H9 (cell line): ENCODE data around the gene PDE7B. TPM values are rescaled to one million over a fixed set of nuclear protein-coding genes. Genes with fewer than 3 reads are reported as not detected.

Experiments
- DNase-seq: peaks from one replicate; pipeline ENCODE4 v3.0.0-alpha.2; 2017
- H2AFZ ChIP-seq: one replicate; pipeline ENCODE4 v1.6.1; 2013; ENCODE audit warnings: mild to moderate bottlenecking, low read length, control low read depth, moderate library complexity
- H2AK5ac ChIP-seq: 2 replicates; pipeline ENCODE4 v1.6.1; 2013; ENCODE audit warnings: low read length, control low read depth, mixed read lengths; ENCODE audit not compliant: insufficient read length
- H2BK120ac ChIP-seq: one replicate; pipeline ENCODE4 v1.6.1; 2013; ENCODE audit warnings: low read depth, mild to moderate bottlenecking, low read length, control low read depth, inconsistent platforms; ENCODE audit not compliant: poor library complexity, severe bottlenecking
- H2BK12ac ChIP-seq: 2 replicates; pipeline ENCODE4 v1.6.1; 2013; ENCODE audit warnings: low read length, control low read depth, mixed read lengths, low read depth; ENCODE audit not compliant: insufficient read length
- H2BK15ac ChIP-seq: 2 replicates; pipeline ENCODE4 v1.6.1; 2013; ENCODE audit warnings: low read depth, low read length, control low read depth
- H2BK20ac ChIP-seq: one replicate; pipeline ENCODE4 v1.6.1; 2013; ENCODE audit warnings: low read depth, mild to moderate bottlenecking, low read length, control low read depth, inconsistent platforms; ENCODE audit not compliant: poor library complexity, severe bottlenecking
- H2BK5ac ChIP-seq: 2 replicates; pipeline ENCODE4 v1.6.1; 2013; ENCODE audit warnings: low read length, control low read depth, mixed read lengths; ENCODE audit not compliant: insufficient read length
- H3K14ac ChIP-seq: 2 replicates; pipeline ENCODE4 v1.6.1; 2013; ENCODE audit warnings: low read length, control low read depth; ENCODE audit not compliant: insufficient read depth
- H3K18ac ChIP-seq: 2 replicates; pipeline ENCODE4 v1.6.1; 2013; ENCODE audit warnings: low read depth, mild to moderate bottlenecking, mixed read lengths, low read length, control low read depth; ENCODE audit not compliant: insufficient read length
- H3K23ac ChIP-seq: 2 replicates; pipeline ENCODE4 v1.6.1; 2013; ENCODE audit warnings: low read length, control low read depth, mixed read lengths, low read depth; ENCODE audit not compliant: insufficient read length
- H3K23me2 ChIP-seq: 2 replicates; pipeline ENCODE4 v1.6.1; 2013; ENCODE audit warnings: low read depth, mild to moderate bottlenecking, mixed read lengths, low read length, control low read depth; ENCODE audit not compliant: insufficient read length, poor library complexity, severe bottlenecking
- H3K27ac ChIP-seq: 2 replicates; pipeline ENCODE4 v1.5.1; 2013; ENCODE audit warnings: low read length, control low read depth, mixed read lengths, low read depth; ENCODE audit not compliant: insufficient read length
- H3K27me3 ChIP-seq: 2 replicates; pipeline ENCODE4 v1.6.1; 2013; ENCODE audit warnings: low read length, control low read depth, inconsistent platforms; ENCODE audit not compliant: insufficient read depth
- H3K4ac ChIP-seq: 2 replicates; pipeline ENCODE4 v1.6.1; 2013; ENCODE audit warnings: low read depth, mild to moderate bottlenecking, control low read depth, inconsistent platforms, low read length, moderate library complexity
- H3K4me1 ChIP-seq: 2 replicates; pipeline ENCODE4 v1.6.1; 2013; ENCODE audit warnings: low read length, control low read depth, inconsistent platforms; ENCODE audit not compliant: insufficient read depth
- H3K4me2 ChIP-seq: 2 replicates; pipeline ENCODE4 v1.6.1; 2013; ENCODE audit warnings: low read length, control low read depth, mixed read lengths; ENCODE audit not compliant: insufficient read length, insufficient read depth
- H3K56ac ChIP-seq: 2 replicates; pipeline ENCODE4 v1.6.1; 2013; ENCODE audit warnings: low read depth, mild to moderate bottlenecking, mixed read lengths, low read length, control low read depth; ENCODE audit not compliant: insufficient read length
- H3K79me1 ChIP-seq: 2 replicates; pipeline ENCODE4 v1.6.1; 2013; ENCODE audit warnings: low read depth, mild to moderate bottlenecking, moderate library complexity, low read length, control low read depth, inconsistent platforms; ENCODE audit not compliant: insufficient read depth, poor library complexity, severe bottlenecking
- H3K79me2 ChIP-seq: 2 replicates; pipeline ENCODE4 v1.6.1; 2013; ENCODE audit warnings: low read length, control low read depth, inconsistent platforms; ENCODE audit not compliant: insufficient read depth
- H3K9ac ChIP-seq: 2 replicates; pipeline ENCODE4 v1.6.1; 2013; ENCODE audit warnings: low read length, control low read depth, mixed read lengths; ENCODE audit not compliant: insufficient read length; ENCODE audit errors: extremely low read depth
- H3K9me3 ChIP-seq: one replicate; pipeline ENCODE4 v1.6.1; 2013; ENCODE audit warnings: low read depth, low read length, inconsistent platforms; ENCODE audit not compliant: control insufficient read depth
- H3T11ph ChIP-seq: one replicate; pipeline ENCODE4 v1.6.1; 2013; ENCODE audit warnings: mild to moderate bottlenecking, low read length, control low read depth, inconsistent platforms
- H4K20me1 ChIP-seq: one replicate; pipeline ENCODE4 v1.6.1; 2013; ENCODE audit not compliant: control insufficient read depth, insufficient read length, insufficient read depth
- H4K5ac ChIP-seq: 2 replicates; pipeline ENCODE4 v1.6.1; 2013; ENCODE audit warnings: low read depth, mild to moderate bottlenecking, mixed read lengths, low read length, control low read depth; ENCODE audit not compliant: insufficient read length
- H4K8ac ChIP-seq: replicated peaks from 2 replicates; pipeline ENCODE4 v1.6.1; 2013; ENCODE audit warnings: low read length, control low read depth, mixed read lengths, low read depth; ENCODE audit not compliant: insufficient read length
- H4K91ac ChIP-seq: 2 replicates; pipeline ENCODE4 v1.6.1; 2013; ENCODE audit warnings: low read depth, mild to moderate bottlenecking, moderate library complexity, mixed read lengths, low read length, control low read depth; ENCODE audit not compliant: insufficient read length
- H3K27ac Mint-ChIP-seq, 3 experiments: 2 replicates in 2 of 3; 3 replicates in 1 of 3; pipeline ENCODE4 v1.8.0; 2020 to 2021; ENCODE audit warnings: mixed read lengths in 3 of 3, mild to moderate bottlenecking in 1 of 3, moderate library complexity in 1 of 3
- H3K27me3 Mint-ChIP-seq: 2 replicates; pipeline ENCODE4 v1.8.0; 2021; ENCODE audit warnings: low read depth, mild to moderate bottlenecking, moderate library complexity, mixed read lengths
- H3K36me3 Mint-ChIP-seq, 3 experiments: 2 replicates in 2 of 3; 3 replicates in 1 of 3; pipeline ENCODE4 v1.8.0; 2020 to 2021; ENCODE audit warnings: low read depth in 3 of 3, mixed read lengths in 3 of 3; ENCODE audit not compliant: insufficient read depth in 1 of 3
- H3K4me1 Mint-ChIP-seq, 2 experiments: 2 replicates each; pipeline ENCODE4 v1.8.0; 2020; ENCODE audit warnings: mixed read lengths in 2 of 2
- H3K4me3 Mint-ChIP-seq, 2 experiments: 2 replicates in 1 of 2; 3 replicates in 1 of 2; pipeline ENCODE4 v1.8.0; 2020 to 2021; ENCODE audit warnings: mild to moderate bottlenecking in 2 of 2, mixed read lengths in 2 of 2, moderate library complexity in 1 of 2
- H3K9me3 Mint-ChIP-seq, 2 experiments: 2 replicates in 1 of 2; 3 replicates in 1 of 2; pipeline ENCODE4 v1.8.0; 2020; ENCODE audit warnings: mild to moderate bottlenecking in 2 of 2, mixed read lengths in 2 of 2, moderate library complexity in 1 of 2
- WGBS: extraction: QIAGEN DNeasy Blood & Tissue Kit; methylation state at CpG from one replicate; pipeline ENCODE4 v1.1.7; 2013; ENCODE audit warnings: missing lambda C conversion rate, low lambda C conversion rate, mixed read lengths; ENCODE audit not compliant: insufficient read length; ENCODE audit errors: extremely low coverage; 5-methylcytosine and 5-hydroxymethylcytosine counted together
- total RNA-seq: library from RNA; stranded (reverse); gene quantifications from 2 replicates; pipeline ENCODE4 v1.2.1, GENCODE V29; 2021
- TF ChIP-seq, protein P1 (sequence below): fragments of 200-600 bp; sonication (generic); conservative IDR thresholded peaks from 3 replicates; pipeline ENCODE4 v1.8.0; 2021; ENCODE audit warnings: antibody characterized with exemption, mild to moderate bottlenecking

Gene PDE7B
- total RNA-seq, 1 experiment from 2014 or later = not detected

GRCh38 chr6:135992739-135993138, 141.2 kb downstream of the PDE7B start:
- Mint-ChIP-seq H3K27ac (no peak overlapping the region), H3K4me3 (no peak overlapping the region), H3K4me1 (no peaks in the 10 kb centered on the region), H3K27me3 (no peaks in the 10 kb centered on the region), H3K36me3 (no peaks in the 10 kb centered on the region), H3K9me3 (no peaks in the 10 kb centered on the region)
- Histone ChIP-seq H3K79me1 (no peaks in the 10 kb centered on the region), H3K9me3 (no peaks in the 10 kb centered on the region), H2BK12ac (no peak overlapping the region), H4K20me1 (no peaks in the 10 kb centered on the region), H3K23me2 (no peaks in the 10 kb centered on the region), H3K18ac (no peak overlapping the region), H3K4me1 (no peaks in the 10 kb centered on the region), H3K27me3 (no peaks in the 10 kb centered on the region), H2AK5ac (no peak overlapping the region), H2BK15ac (no peak overlapping the region), H2BK20ac (no peak overlapping the region), H4K5ac (no peak overlapping the region), H4K91ac (no peak overlapping the region), H3K79me2 (no peaks in the 10 kb centered on the region), H3K4me2 (no peak overlapping the region), H3K9ac (no peak overlapping the region), H2BK5ac (no peak overlapping the region), H4K8ac (no peak overlapping the region), H2AFZ (no peak overlapping the region), H3K23ac (no peak overlapping the region), H2BK120ac (no peak overlapping the region), H3T11ph (no peak overlapping the region), H3K4ac (no peak overlapping the region), H3K27ac (no peak overlapping the region), H3K56ac (no peak overlapping the region), H3K14ac (no peak overlapping the region)
- TF ChIP-seq, protein P1, sequence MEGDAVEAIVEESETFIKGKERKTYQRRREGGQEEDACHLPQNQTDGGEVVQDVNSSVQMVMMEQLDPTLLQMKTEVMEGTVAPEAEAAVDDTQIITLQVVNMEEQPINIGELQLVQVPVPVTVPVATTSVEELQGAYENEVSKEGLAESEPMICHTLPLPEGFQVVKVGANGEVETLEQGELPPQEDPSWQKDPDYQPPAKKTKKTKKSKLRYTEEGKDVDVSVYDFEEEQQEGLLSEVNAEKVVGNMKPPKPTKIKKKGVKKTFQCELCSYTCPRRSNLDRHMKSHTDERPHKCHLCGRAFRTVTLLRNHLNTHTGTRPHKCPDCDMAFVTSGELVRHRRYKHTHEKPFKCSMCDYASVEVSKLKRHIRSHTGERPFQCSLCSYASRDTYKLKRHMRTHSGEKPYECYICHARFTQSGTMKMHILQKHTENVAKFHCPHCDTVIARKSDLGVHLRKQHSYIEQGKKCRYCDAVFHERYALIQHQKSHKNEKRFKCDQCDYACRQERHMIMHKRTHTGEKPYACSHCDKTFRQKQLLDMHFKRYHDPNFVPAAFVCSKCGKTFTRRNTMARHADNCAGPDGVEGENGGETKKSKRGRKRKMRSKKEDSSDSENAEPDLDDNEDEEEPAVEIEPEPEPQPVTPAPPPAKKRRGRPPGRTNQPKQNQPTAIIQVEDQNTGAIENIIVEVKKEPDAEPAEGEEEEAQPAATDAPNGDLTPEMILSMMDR = no peak
- DNase-seq = no peak
- no CpG with 5 or more reads among the region's 2 CpGs for WGBS
